Measurements from ENCODE around the gene KAT6B. TPM values are rescaled to one million over a fixed set of nuclear protein-coding genes. Genes with fewer than 3 reads are reported as not detected.

The KAT6B gene
- total RNA-seq, 1 donor from 2014 or later: 48.3 TPM

DNA sequence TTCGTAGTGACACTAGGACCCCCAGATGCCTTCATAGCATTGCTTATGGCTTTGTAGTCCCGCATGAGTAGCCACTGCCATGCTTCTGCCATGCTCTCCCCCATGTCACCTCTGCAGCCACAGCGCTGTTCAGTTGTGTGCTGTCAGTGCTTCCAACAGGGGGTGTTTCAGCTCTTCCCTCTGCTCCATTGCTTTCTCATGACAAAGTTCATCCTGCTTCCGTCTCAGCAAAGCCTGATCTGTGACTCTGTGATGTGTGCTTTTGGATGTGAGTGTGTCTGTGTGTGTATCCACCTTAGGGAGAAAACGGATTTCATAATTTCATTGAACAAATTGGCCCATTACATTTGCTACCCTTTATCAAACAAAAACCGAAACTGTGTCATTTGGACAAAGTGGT is 150.2 kb downstream of the KAT6B start:
- H3K27me3 Mint-ChIP-seq: no peaks in the 10 kb centered on the region
- H3K9me3 Mint-ChIP-seq: no peaks in the 10 kb centered on the region
- TF ChIP-seq, protein P1, sequence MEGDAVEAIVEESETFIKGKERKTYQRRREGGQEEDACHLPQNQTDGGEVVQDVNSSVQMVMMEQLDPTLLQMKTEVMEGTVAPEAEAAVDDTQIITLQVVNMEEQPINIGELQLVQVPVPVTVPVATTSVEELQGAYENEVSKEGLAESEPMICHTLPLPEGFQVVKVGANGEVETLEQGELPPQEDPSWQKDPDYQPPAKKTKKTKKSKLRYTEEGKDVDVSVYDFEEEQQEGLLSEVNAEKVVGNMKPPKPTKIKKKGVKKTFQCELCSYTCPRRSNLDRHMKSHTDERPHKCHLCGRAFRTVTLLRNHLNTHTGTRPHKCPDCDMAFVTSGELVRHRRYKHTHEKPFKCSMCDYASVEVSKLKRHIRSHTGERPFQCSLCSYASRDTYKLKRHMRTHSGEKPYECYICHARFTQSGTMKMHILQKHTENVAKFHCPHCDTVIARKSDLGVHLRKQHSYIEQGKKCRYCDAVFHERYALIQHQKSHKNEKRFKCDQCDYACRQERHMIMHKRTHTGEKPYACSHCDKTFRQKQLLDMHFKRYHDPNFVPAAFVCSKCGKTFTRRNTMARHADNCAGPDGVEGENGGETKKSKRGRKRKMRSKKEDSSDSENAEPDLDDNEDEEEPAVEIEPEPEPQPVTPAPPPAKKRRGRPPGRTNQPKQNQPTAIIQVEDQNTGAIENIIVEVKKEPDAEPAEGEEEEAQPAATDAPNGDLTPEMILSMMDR (conservative IDR thresholded peaks at IDR 0.05): no peak
- H3K36me3 Mint-ChIP-seq: peaks cover 18% of the 10 kb centered on the region
- DNase-seq (ENCODE audit: extremely low spot score, unreplicated experiment): no peak
- no peak overlapping the region for H3K4me3 Mint-ChIP-seq
- no peaks in the 10 kb centered on the region for H3K4me1 Mint-ChIP-seq (ENCODE audit: unreplicated experiment)
- H3K27ac Mint-ChIP-seq: no peak overlapping the region

DNA sequence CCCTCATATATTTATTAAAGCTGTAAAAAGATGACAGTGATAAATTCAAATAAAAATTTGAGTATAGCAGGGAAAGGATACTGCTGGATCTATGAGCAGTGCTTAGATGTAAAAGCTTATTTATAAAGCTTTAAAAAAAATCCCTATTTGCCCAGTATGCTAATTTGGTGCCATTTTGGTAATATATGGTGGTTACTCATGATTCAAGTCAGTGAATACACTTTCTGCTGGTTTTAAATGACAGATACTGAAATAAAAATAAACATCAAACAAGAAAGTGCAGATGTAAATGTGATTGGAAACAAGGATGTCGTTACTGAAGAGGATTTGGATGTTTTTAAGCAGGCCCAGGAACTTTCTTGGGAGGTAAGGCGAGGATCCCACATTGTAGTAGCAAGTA is 150.7 kb downstream of the KAT6B start:
- no peaks in the 10 kb centered on the region for H3K27me3 Mint-ChIP-seq
- no peaks in the 10 kb centered on the region for H3K9me3 Mint-ChIP-seq
- TF ChIP-seq, protein P1 (conservative IDR thresholded peaks at IDR 0.05): no peak
- no peak for DNase-seq (ENCODE audit: extremely low spot score, unreplicated experiment)
- H3K4me3 Mint-ChIP-seq: no peak overlapping the region
- peaks cover 21% of the 10 kb centered on the region for H3K36me3 Mint-ChIP-seq
- H3K27ac Mint-ChIP-seq: no peak overlapping the region
- H3K4me1 Mint-ChIP-seq (ENCODE audit: unreplicated experiment): no peaks in the 10 kb centered on the region

DNA sequence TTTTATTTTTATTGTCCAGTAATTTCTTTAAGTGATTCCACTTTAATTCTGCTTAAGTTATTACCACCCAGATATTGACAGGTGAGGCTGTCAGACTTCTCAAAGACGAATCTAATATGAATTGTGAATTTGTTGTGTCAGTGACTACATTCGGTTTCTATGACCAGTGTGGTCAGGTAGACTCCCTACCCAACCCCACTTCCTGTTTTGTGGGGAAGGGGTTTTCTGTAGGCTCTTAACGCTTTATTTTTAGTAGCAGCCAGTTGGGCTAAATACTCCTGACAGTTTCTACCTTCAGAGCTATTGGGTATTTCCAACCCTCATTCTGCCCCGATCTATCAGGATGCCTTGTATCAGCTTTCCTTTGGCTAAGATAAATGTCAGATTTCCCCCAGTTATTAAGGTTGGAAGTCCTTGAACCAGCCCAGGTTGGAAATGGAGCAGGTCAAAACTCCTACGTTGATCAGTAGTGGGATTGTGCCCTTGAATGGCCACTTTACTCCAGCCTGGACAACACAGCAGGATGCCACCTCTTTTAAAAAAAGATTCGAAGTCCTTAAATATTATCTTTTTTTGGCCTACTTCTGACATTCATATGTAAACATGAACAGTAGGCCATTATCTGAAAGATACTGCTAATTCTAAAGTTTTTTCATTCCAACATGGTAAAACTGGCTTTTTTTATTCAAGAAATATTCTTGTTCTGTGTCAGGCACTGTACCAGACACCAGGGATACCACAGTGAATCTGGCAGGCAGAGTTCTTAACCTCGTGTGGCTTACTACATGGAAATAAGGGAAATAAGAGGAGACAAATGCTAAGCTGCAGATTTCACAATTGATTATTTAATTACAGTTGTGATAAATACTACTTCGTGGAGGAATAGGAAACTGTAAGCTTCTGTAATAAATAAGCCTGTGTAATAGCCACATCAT is 151.8 kb downstream of the KAT6B start:
- no peak for DNase-seq (ENCODE audit: extremely low spot score, unreplicated experiment)
- Mint-ChIP-seq H3K4me3 (no peak overlapping the region), H3K27me3 (no peaks in the 10 kb centered on the region), H3K9me3 (no peaks in the 10 kb centered on the region), H3K4me1 (ENCODE audit: unreplicated experiment) (no peaks in the 10 kb centered on the region), H3K27ac (no peak overlapping the region), H3K36me3 (peaks cover 22% of the 10 kb centered on the region)
- TF ChIP-seq, protein P1 (conservative IDR thresholded peaks at IDR 0.05): no peak

DNA sequence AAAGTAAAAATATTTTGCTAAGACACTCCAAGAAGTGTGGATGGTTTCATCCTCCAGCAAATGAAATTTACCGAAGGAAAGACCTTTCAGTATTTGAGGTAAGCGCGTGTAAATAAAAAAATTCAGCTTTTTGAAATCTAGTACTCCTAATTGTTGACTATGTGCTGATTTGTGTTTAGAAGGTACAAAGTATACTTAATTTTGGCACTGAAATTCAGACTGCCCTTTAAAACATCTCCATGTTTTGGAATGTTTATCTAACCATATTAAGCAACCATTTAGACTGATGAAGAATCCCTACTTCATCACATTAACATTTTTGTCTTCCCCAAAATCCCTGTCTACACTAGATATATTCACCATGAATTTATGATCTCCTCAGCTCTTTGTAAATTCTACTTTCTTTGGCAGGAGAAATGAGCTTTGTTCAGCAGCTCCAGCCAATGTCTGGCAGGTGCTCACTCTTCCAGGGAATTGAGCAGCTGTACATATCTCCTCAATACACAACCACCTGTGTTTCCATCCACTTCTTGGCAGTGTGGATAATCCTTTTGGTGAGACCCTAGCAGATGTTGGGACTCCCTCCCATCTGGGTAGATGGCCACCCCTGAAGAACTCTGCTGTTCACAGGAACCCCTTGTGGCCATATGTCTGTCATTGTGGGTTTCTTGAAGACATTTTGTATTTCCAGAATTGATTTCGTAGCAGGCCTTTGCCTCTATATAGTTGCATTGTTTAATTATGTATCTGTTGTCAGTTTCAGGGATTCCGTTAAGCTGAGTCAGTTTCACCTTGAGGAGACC is 155.6 kb downstream of the KAT6B start:
- H3K9me3 Mint-ChIP-seq: no peaks in the 10 kb centered on the region
- TF ChIP-seq, protein P1 (conservative IDR thresholded peaks at IDR 0.05): no peak
- no peak for DNase-seq (ENCODE audit: extremely low spot score, unreplicated experiment)
- no peak overlapping the region for H3K27ac Mint-ChIP-seq
- no peaks in the 10 kb centered on the region for H3K27me3 Mint-ChIP-seq
- no peak overlapping the region for H3K4me3 Mint-ChIP-seq
- H3K4me1 Mint-ChIP-seq (ENCODE audit: unreplicated experiment): no peaks in the 10 kb centered on the region
- peaks cover 22% of the 10 kb centered on the region for H3K36me3 Mint-ChIP-seq

DNA sequence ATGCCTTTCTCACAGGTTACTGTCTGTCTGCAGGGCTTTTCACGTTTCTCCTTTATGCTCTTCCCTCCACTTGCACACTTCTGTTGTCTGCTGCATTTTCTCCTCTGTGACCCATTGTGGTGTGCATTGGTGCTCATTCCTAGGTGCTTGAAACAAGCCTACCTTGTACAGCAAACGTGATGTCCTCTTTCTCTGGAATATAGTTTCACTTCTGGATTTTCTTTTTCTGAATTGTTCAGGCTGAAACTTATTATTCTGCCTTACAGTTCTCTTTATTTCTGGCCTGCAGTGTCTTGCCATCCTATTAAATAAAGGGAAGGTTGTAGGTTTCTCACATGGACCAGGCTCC is 156.2 kb downstream of the KAT6B start:
- no peak for DNase-seq (ENCODE audit: extremely low spot score, unreplicated experiment)
- Mint-ChIP-seq H3K27ac (no peak overlapping the region), H3K9me3 (no peaks in the 10 kb centered on the region), H3K36me3 (peaks cover 22% of the 10 kb centered on the region), H3K4me3 (no peak overlapping the region), H3K4me1 (ENCODE audit: unreplicated experiment) (no peaks in the 10 kb centered on the region), H3K27me3 (no peaks in the 10 kb centered on the region)
- TF ChIP-seq, protein P1 (conservative IDR thresholded peaks at IDR 0.05): no peak
